Measurements from ENCODE around the gene MINDY4.

DNA sequence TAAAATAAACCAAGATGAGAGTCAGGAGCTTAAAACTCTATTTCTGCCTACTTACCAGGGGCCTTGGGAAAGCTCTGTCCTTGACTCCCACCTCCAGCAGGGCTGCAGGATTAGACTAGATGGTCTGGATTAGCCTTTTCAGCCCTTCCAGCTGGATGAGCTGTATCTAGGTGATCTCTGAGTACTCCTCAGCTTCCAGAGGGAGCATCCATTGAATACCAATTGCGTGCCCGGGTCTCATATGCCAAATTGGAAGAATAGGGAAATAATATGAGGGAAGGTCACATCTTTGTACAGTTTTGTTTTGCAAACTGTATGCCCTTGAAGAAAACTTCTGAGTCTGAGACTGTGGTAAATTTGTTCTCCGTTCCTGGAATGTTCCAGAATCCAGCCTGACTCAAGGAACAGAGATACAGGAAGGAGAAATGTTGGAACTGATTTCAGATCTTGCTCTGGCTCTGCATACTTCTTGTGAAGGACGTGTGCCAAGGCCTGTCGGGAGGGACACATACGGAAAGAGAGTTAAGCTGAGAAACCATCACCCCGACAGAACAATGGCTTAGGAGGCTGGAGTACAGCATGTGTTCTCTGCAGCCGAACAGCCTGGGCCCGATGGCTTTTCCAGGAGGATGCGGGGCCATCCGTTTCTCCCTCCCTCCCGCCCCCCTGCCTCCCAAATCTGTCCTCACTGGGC is 44.9 kb downstream of the MINDY4 start:
- TF ChIP-seq, protein P1, sequence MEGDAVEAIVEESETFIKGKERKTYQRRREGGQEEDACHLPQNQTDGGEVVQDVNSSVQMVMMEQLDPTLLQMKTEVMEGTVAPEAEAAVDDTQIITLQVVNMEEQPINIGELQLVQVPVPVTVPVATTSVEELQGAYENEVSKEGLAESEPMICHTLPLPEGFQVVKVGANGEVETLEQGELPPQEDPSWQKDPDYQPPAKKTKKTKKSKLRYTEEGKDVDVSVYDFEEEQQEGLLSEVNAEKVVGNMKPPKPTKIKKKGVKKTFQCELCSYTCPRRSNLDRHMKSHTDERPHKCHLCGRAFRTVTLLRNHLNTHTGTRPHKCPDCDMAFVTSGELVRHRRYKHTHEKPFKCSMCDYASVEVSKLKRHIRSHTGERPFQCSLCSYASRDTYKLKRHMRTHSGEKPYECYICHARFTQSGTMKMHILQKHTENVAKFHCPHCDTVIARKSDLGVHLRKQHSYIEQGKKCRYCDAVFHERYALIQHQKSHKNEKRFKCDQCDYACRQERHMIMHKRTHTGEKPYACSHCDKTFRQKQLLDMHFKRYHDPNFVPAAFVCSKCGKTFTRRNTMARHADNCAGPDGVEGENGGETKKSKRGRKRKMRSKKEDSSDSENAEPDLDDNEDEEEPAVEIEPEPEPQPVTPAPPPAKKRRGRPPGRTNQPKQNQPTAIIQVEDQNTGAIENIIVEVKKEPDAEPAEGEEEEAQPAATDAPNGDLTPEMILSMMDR (conservative IDR thresholded peaks at IDR 0.05 in 1 of 2, IDR thresholded peaks at IDR 0.05 in 1 of 2; ENCODE audit: extremely low read depth in 1 of 2, insufficient read depth in 1 of 2, low read depth in 1 of 2, low read length in 2 of 2), result no peak
- TF ChIP-seq EZH2 (IDR thresholded peaks at IDR 0.05; ENCODE audit: borderline replicate concordance, low read length), result no peak
